ENCODE measurements around the gene KCNJ15. TPM values are rescaled to one million over a fixed set of nuclear protein-coding genes. Genes with fewer than 3 reads are reported as not detected.
A peak's percentile ranks its signal among the peaks of the same experiment; 100 is the strongest.

Gene KCNJ15
- total RNA-seq, 3 donors from 2014 or later (not counting 1 experiment from before 2014, with no cell fraction given), result 1.9 TPM; not detected in 2

- intact Hi-C loops (cut with micrococcal nuclease), result no loop called here
- ATAC-seq, result no peak
- peaks cover 20 to 30% of the 10 kb centered on the region in 2 donors for H3K27me3 Mint-ChIP-seq (ENCODE audit: low read depth in 2 of 2)
These were observed 42.0 kb downstream of the KCNJ15 start for GRCh38 chr21:38298832-38299231.

GRCh38 chr21:38299671-38300070, 42.9 kb downstream of the KCNJ15 start:
- no peak overlapping the region for H3K27ac Mint-ChIP-seq
- H3K9me3 Mint-ChIP-seq, result no peaks in the 10 kb centered on the region
- no peak overlapping the region for H3K4me3 Mint-ChIP-seq
- ATAC-seq, result no peak
- Histone ChIP-seq H3K4me3 (ENCODE audit: low read length) (no peak overlapping the region), H3K36me3 (ENCODE audit: control insufficient read depth, insufficient read depth, low read length) (no peaks in the 10 kb centered on the region), H3K9me3 (ENCODE audit: control insufficient read depth, insufficient read depth, low read length) (no peaks in the 10 kb centered on the region), H3K27me3 (ENCODE audit: control insufficient read depth, insufficient read depth, low read length) (no peaks in the 10 kb centered on the region), H3K4me1 (ENCODE audit: control insufficient read depth, insufficient read depth, low read length) (peaks cover 6% of the 10 kb centered on the region), H3K27ac (ENCODE audit: low read length) (no peak overlapping the region)
- no peaks in the 10 kb centered on the region for H3K4me1 Mint-ChIP-seq
- no peak for DNase-seq
- no peak for TF ChIP-seq CTCF (IDR thresholded peaks at IDR 0.05)
- H3K27me3 Mint-ChIP-seq (ENCODE audit: low read depth in 2 of 2), result peaks cover 20 to 30% of the 10 kb centered on the region in 2 donors
- H3K36me3 Mint-ChIP-seq, result no peaks in the 10 kb centered on the region
- WGBS (ENCODE audit: insufficient coverage), result 81% methylated on average over 8 of the region's 8 CpGs
- intact Hi-C loops (cut with micrococcal nuclease), result no loop called here

More at GRCh38 chr21:38298832-38299231, 42.0 kb downstream of the KCNJ15 start:
- Histone ChIP-seq H3K9me3 (ENCODE audit: control insufficient read depth, insufficient read depth, low read length) (no peaks in the 10 kb centered on the region), H3K4me3 (ENCODE audit: low read length) (no peak overlapping the region), H3K36me3 (ENCODE audit: control insufficient read depth, insufficient read depth, low read length) (no peaks in the 10 kb centered on the region), H3K27ac (ENCODE audit: low read length) (no peak overlapping the region), H3K27me3 (ENCODE audit: control insufficient read depth, insufficient read depth, low read length) (no peaks in the 10 kb centered on the region), H3K4me1 (ENCODE audit: control insufficient read depth, insufficient read depth, low read length) (peaks cover 6% of the 10 kb centered on the region)
- Mint-ChIP-seq H3K4me3 (no peak overlapping the region), H3K4me1 (no peaks in the 10 kb centered on the region), H3K9me3 (no peaks in the 10 kb centered on the region), H3K36me3 (no peaks in the 10 kb centered on the region), H3K27ac (no peak overlapping the region)
- TF ChIP-seq CTCF (IDR thresholded peaks at IDR 0.05), result no peak
- no peak for DNase-seq
- WGBS (ENCODE audit: insufficient coverage), result 91% methylated on average over 3 of the region's 3 CpGs

- Histone ChIP-seq H3K27me3 (ENCODE audit: control insufficient read depth, insufficient read depth, low read length) (no peaks in the 10 kb centered on the region), H3K4me3 (ENCODE audit: low read length) (no peak overlapping the region), H3K36me3 (ENCODE audit: control insufficient read depth, insufficient read depth, low read length) (no peaks in the 10 kb centered on the region), H3K9me3 (ENCODE audit: control insufficient read depth, insufficient read depth, low read length) (no peaks in the 10 kb centered on the region), H3K27ac (ENCODE audit: low read length) (no peak overlapping the region), H3K4me1 (ENCODE audit: control insufficient read depth, insufficient read depth, low read length) (peaks cover 6% of the 10 kb centered on the region)
- ATAC-seq (no peak), DNase-seq (peak in 1 of 2 donors; percentile 37)
- 43% methylated on average over 7 of the region's 7 CpGs for WGBS (ENCODE audit: insufficient coverage)
- Mint-ChIP-seq H3K27ac (no peak overlapping the region), H3K4me1 (no peaks in the 10 kb centered on the region), H3K4me3 (no peak overlapping the region), H3K27me3 (ENCODE audit: low read depth in 2 of 2) (peaks cover 20 to 30% of the 10 kb centered on the region in 2 donors), H3K36me3 (no peaks in the 10 kb centered on the region), H3K9me3 (no peaks in the 10 kb centered on the region)
- intact Hi-C loops (cut with micrococcal nuclease), result no loop called here
- TF ChIP-seq CTCF (IDR thresholded peaks at IDR 0.05), result no peak
These were observed 43.4 kb downstream of the KCNJ15 start for GRCh38 chr21:38300141-38300578.
